T47D (cell line): ENCODE measurements around the gene OTC.

Source experiments
- DNase-seq, 2 experiments: peaks; one replicate each; pipeline versions ENCODE4 v3.0.0 to v3.0.0-alpha.2; 2011 to 2012; ENCODE audit warnings: low read depth in 1 of 2, low spot score in 1 of 2
- JUND ChIP-seq: IDR thresholded peaks from 2 replicates; pipeline ENCODE4 v1.6.1; 2012; ENCODE audit warnings: low read depth
- in situ Hi-C: cut with HindIII; loops from 2 replicates; pipeline ENCODE4 v1.10.0; 2016; ENCODE audit warnings: low sequenced_read_pairs, low pct_unique_long_range_greater_than_20kb

The OTC gene

DNA sequence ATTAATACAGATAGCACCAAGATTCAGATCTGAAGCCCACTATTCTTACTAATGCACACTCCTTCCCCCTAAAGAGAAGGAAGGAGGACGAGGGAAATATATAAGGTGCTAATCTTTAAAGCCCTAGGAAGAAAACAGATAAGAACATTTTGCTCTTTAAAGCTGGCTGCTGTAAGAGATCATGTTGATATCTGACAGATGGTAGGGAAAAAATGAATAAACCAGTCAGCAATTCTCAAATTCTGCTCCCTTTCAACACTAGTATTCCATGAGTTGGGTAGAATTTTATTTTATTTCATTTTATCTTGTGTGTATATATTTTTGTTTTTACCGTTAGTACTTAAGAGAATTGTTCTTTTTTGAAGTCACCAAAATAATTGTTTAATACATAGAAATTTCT, 19.2 kb downstream of the OTC start:
- in situ Hi-C loops: no loop called here
- DNase-seq: no peak
- no peak for TF ChIP-seq JUND

GRCh38 chrX:38374431-38374830, 22.0 kb downstream of the OTC start:
- in situ Hi-C loops: no loop called here
- DNase-seq: no peak
- TF ChIP-seq JUND: no peak

GRCh38 chrX:38375891-38376290, 23.5 kb downstream of the OTC start:
- in situ Hi-C loops: no loop called here
- DNase-seq: peak in 1 of 2 experiments; percentile 20

GRCh38 chrX:38376747-38377146, 24.3 kb downstream of the OTC start:
- DNase-seq: no peak
- no peak for TF ChIP-seq JUND
- in situ Hi-C loops: no loop called here

More at GRCh38 chrX:38375891-38376290, 23.5 kb downstream of the OTC start:
- no peak for TF ChIP-seq JUND

DNA sequence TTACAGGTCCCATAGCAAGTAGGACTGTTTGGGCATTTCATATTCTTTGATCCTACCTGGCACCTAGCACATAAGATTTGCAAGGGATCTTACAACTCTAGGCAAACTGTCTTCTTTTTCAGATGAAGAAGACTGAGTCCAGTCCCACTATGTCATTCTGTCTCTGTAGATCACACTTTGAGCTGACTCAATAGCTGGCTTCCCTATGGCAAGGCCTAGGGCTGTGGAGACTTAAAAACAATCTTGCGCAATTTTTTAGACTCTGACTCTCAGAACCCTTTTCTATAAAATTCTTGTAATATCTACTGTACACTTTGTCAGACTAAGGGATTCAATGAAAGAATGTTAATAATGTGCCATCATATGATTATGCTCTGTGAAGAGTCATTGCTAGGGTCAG, 26.7 kb downstream of the OTC start:
- DNase-seq: no peak
- no peak for TF ChIP-seq JUND
- in situ Hi-C loops: no loop called here

DNA sequence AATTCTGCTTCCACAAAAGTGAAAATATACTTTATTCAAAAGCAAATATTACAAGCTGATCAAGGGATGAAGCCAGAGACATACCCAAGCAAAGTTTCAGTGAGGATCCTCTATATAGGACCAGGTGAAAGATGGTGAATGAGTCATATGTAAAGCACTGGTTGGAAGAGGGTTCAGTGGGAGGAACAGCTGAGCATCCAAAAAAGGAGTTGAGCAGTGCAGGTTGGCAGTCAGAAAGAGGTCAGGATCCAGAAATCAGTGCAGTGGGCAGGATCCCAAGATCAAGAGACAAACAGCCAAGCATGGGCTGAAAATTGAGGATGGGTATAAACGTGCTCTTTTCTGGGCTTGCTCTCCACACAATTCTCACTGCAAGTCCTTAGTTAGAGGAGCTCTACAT, 30.3 kb downstream of the OTC start:
- DNase-seq: no peak
- in situ Hi-C loops: no loop called here
- TF ChIP-seq JUND: no peak

- DNase-seq: no peak
- no peak for TF ChIP-seq JUND
- in situ Hi-C loops: no loop called here
Measured at GRCh38 chrX:38400389-38400910, 48.0 kb downstream of the OTC start.

- in situ Hi-C loops: no loop called here
- TF ChIP-seq JUND: no peak
- no peak for DNase-seq
Measured at GRCh38 chrX:38402118-38402517, 49.7 kb downstream of the OTC start.

GRCh38 chrX:38403834-38404233, 51.4 kb downstream of the OTC start:
- in situ Hi-C loops: no loop called here
- TF ChIP-seq JUND: no peak
- DNase-seq: no peak

- in situ Hi-C loops: no loop called here
- TF ChIP-seq JUND: no peak
- no peak for DNase-seq
Measured at GRCh38 chrX:38407126-38407525, 54.7 kb downstream of the OTC start.

DNA sequence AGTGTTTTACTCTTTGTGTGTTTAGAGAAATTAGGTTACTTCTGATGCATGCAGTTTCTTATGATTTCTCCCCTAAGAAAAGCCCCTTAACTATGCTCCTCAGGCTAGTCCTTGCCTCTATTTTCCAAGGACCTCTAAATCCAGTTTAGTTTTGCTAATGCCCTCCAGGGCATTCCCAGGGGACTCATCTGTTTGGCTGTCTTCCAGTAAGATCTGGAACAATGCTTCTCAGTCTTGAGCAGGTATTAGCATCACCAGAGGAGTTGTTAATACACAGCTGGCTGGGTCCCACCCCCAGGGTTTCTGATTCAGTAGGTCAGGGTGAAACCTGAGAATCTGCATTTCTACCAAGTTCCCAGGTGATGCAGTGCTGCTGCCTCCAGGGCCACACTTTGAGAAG, 56.9 kb downstream of the OTC start:
- no peak for TF ChIP-seq JUND

DNA sequence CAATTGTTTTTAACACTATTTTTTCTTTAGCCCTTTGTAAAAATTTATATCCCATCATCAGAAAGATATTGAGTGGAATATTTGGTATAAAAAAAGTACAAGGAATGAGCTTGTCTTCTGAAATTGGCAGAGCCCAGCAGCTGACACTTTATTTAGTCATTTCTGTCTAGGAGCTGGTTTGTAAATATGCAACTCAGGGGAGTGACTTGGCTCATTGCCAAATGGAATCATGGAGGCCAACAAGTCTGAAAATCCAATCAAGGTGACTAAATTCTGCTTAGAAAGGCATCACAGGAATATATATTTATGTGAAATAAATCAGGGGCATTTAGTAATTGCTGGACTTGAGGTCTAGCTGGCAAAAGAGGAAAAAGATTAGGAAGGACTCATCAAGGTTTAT, 74.4 kb downstream of the OTC start:
- peak in 1 of 2 experiments; percentile 3 for DNase-seq
- in situ Hi-C loops: no loop called here

More for the DNA sequence above, 56.9 kb downstream of the OTC start:
- in situ Hi-C loops: no loop called here
- no peak for DNase-seq

DNA sequence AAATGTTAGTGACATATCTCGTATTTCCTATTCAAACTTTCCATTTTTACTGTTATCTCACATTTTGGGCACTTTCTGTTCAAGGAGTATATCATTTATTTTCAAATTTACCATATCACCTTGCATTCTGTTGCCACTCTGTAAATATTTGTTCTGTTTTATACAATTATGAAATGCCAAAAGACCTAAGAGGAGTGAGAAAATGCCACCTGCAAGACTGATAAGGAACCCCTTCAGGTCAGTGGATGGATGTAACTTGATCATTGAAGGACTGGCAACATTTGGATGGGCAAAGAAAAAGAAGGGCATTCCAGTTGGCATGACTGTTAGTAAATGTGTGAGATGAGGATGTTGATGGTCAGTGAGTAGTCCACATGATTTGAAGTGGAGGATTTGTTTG, 79.1 kb downstream of the OTC start:
- in situ Hi-C loops: no loop called here
- DNase-seq: no peak
- TF ChIP-seq JUND: no peak

More for the DNA sequence above, 74.4 kb downstream of the OTC start:
- TF ChIP-seq JUND: no peak

GRCh38 chrX:38435130-38435529, 82.7 kb downstream of the OTC start:
- TF ChIP-seq JUND: no peak
- in situ Hi-C loops: no loop called here
- no peak for DNase-seq
